ENCODE measurements around the gene NCOA1. TPM values are rescaled to one million over a fixed set of nuclear protein-coding genes. Genes with fewer than 3 reads are reported as not detected.
A peak's percentile ranks its signal among the peaks of the same experiment; 100 is the strongest.

NCOA1 gene
- total and polyA plus RNA-seq, 7 experiments from 2014 or later = 13.2 to 72.8 (median 43.0) TPM

DNA sequence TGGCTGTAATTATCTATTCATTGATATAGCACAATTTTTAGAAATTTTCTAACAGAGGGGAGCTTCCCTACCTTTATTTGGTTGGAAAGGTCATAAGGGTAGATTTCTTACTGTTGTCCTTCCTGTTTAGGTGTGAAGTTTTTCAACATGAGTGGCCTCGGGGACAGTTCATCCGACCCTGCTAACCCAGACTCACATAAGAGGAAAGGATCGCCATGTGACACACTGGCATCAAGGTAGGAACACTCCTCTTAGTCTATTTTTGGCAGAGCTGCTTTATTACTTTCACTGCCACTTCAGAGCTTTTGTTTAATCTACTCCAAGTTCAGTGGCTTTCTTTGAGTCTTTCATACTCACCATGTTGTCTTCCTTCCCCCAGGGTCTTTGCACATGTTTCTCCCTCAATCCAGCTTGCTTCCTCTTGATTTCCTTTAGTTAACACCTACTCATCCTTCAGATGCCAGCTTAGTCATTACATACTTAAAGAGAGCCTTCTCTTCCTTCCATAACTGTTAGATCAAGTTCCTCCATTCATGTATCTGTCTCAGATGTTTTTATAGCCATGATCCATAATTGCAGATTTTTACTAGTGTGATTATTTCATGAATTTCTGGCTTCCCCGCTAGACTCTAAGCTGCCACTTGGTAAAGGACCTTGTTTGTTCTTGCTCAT is 167.6 kb downstream of the NCOA1 start:
- H3K36me3 ChIP-seq (ENCODE audit: control insufficient read depth in 2 of 3, insufficient read depth in 3 of 3, low read length in 3 of 3) = peaks cover 0 to 6% (median 6%) of the 10 kb centered on the region in 3 experiments
- Mint-ChIP-seq H3K9me3 (no peaks in the 10 kb centered on the region), H3K27me3 (no peaks in the 10 kb centered on the region), H3K36me3 (peaks cover 0 to 28% (median 9%) of the 10 kb centered on the region in 5 donors), H3K27ac (peak overlapping the region in 1 of 9 donors; percentile 18), H3K4me3 (no peak overlapping the region), H3K4me1 (peaks cover 0 to 37% (median 14%) of the 10 kb centered on the region in 7 donors)
- no peak for DNase-seq
- no peak overlapping the region for H3K27ac ChIP-seq (ENCODE audit: low read depth, low read length)
- H3K27me3 ChIP-seq (ENCODE audit: control insufficient read depth in 2 of 2, insufficient read depth in 2 of 2, low read length in 2 of 2) = no peaks in the 10 kb centered on the region
- no peaks in the 10 kb centered on the region for H3K9me3 ChIP-seq (ENCODE audit: control insufficient read depth in 2 of 3, low read length in 3 of 3)
- H3K4me1 ChIP-seq (ENCODE audit: control insufficient read depth in 2 of 2, insufficient read depth in 2 of 2, low read length in 2 of 2) = no peaks in the 10 kb centered on the region
- intact Hi-C loops (cut with micrococcal nuclease) = no loop called here
- H3K4me3 ChIP-seq (ENCODE audit: low read length) = no peak overlapping the region
- ATAC-seq = no peak
- CTCF ChIA-PET = no interaction called here
- POLR2A ChIA-PET = no interaction called here

GRCh38 chr2:24659862-24660261 is 168.8 kb downstream of the NCOA1 start:
- Mint-ChIP-seq H3K27me3 (no peaks in the 10 kb centered on the region), H3K9me3 (no peaks in the 10 kb centered on the region), H3K36me3 (peaks cover 0 to 29% (median 9%) of the 10 kb centered on the region in 5 donors), H3K4me3 (no peak overlapping the region), H3K27ac (peak overlapping the region in 1 of 9 donors; percentile 22), H3K4me1 (peaks cover 0 to 36% (median 14%) of the 10 kb centered on the region in 7 donors)
- peaks cover 0 to 6% (median 6%) of the 10 kb centered on the region in 3 experiments for H3K36me3 ChIP-seq (ENCODE audit: control insufficient read depth in 2 of 3, insufficient read depth in 3 of 3, low read length in 3 of 3)
- ChIA-PET CTCF (no interaction called here), POLR2A (no interaction called here)
- H3K4me1 ChIP-seq (ENCODE audit: control insufficient read depth in 2 of 2, insufficient read depth in 2 of 2, low read length in 2 of 2) = no peaks in the 10 kb centered on the region
- no peak overlapping the region for H3K4me3 ChIP-seq (ENCODE audit: low read length)
- H3K27ac ChIP-seq (ENCODE audit: low read depth, low read length) = no peak overlapping the region
- DNase-seq (no peak), ATAC-seq (no peak)
- H3K9me3 ChIP-seq (ENCODE audit: control insufficient read depth in 2 of 3, low read length in 3 of 3) = no peaks in the 10 kb centered on the region
- intact Hi-C loops (cut with micrococcal nuclease) = no loop called here
- no peaks in the 10 kb centered on the region for H3K27me3 ChIP-seq (ENCODE audit: control insufficient read depth in 2 of 2, insufficient read depth in 2 of 2, low read length in 2 of 2)

GRCh38 chr2:24667542-24667941 is 176.5 kb downstream of the NCOA1 start:
- no peak for DNase-seq
- CTCF ChIA-PET = no interaction called here
- Mint-ChIP-seq H3K27me3 (no peaks in the 10 kb centered on the region), H3K9me3 (no peaks in the 10 kb centered on the region), H3K4me3 (no peak overlapping the region), H3K27ac (no peak overlapping the region), H3K4me1 (peaks cover 0 to 19% (median 8%) of the 10 kb centered on the region in 7 donors), H3K36me3 (peaks cover 0 to 35% (median 22%) of the 10 kb centered on the region in 5 donors)
- Histone ChIP-seq H3K27ac (ENCODE audit: low read depth, low read length) (no peak overlapping the region), H3K4me3 (ENCODE audit: low read length) (no peak overlapping the region), H3K27me3 (ENCODE audit: control insufficient read depth in 2 of 2, insufficient read depth in 2 of 2, low read length in 2 of 2) (no peaks in the 10 kb centered on the region), H3K9me3 (ENCODE audit: control insufficient read depth in 2 of 3, low read length in 3 of 3) (no peaks in the 10 kb centered on the region), H3K4me1 (ENCODE audit: control insufficient read depth in 2 of 2, insufficient read depth in 2 of 2, low read length in 2 of 2) (peaks cover 0 to 4% of the 10 kb centered on the region in 2 donors), H3K36me3 (ENCODE audit: control insufficient read depth in 2 of 3, insufficient read depth in 3 of 3, low read length in 3 of 3) (no peaks in the 10 kb centered on the region)
- POLR2A ChIA-PET = no interaction called here
- no peak for ATAC-seq
- intact Hi-C loops (cut with micrococcal nuclease) = no loop called here

DNA sequence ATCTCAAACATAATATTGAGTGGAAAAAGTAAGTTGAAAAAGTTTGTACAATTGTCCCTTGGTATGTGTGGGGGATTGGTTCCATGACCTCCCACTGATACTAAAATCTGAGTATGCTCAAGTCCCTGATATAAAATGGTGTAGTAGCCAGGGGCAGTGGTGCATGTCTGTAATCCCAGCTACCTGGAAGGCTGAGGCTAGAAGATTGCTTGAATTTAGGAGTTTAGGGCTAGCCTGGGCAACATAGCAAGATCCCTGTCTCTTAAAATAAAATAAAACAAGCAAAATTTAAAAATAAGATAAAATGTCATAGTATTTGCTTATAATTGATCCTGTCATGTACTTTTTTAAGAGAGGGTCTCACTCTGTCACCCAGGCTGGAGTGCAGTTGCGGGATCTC is 180.2 kb downstream of the NCOA1 start:
- Mint-ChIP-seq H3K27me3 (no peaks in the 10 kb centered on the region), H3K9me3 (no peaks in the 10 kb centered on the region), H3K27ac (peak overlapping the region in 1 of 9 donors; percentile 43), H3K36me3 (peaks cover 3 to 40% (median 29%) of the 10 kb centered on the region in 5 donors), H3K4me3 (no peak overlapping the region), H3K4me1 (peaks cover 0 to 21% (median 4%) of the 10 kb centered on the region in 7 donors)
- CTCF ChIA-PET = no interaction called here
- POLR2A ChIA-PET = interaction anchor here (0.6 kb wide), 1 partner anchor 86 kb away, joined by 3 read pairs; no protein-coding TSS in a partner anchor
- H3K9me3 ChIP-seq (ENCODE audit: control insufficient read depth in 2 of 3, low read length in 3 of 3) = no peaks in the 10 kb centered on the region
- H3K27me3 ChIP-seq (ENCODE audit: control insufficient read depth in 2 of 2, insufficient read depth in 2 of 2, low read length in 2 of 2) = no peaks in the 10 kb centered on the region
- peaks cover 0 to 9% of the 10 kb centered on the region in 2 donors for H3K4me1 ChIP-seq (ENCODE audit: control insufficient read depth in 2 of 2, insufficient read depth in 2 of 2, low read length in 2 of 2)
- intact Hi-C loops (cut with micrococcal nuclease) = no loop called here
- no peak overlapping the region for H3K27ac ChIP-seq (ENCODE audit: low read depth, low read length)
- ATAC-seq = no peak
- no peak overlapping the region for H3K4me3 ChIP-seq (ENCODE audit: low read length)
- no peaks in the 10 kb centered on the region for H3K36me3 ChIP-seq (ENCODE audit: control insufficient read depth in 2 of 3, insufficient read depth in 3 of 3, low read length in 3 of 3)
- DNase-seq = no peak

DNA sequence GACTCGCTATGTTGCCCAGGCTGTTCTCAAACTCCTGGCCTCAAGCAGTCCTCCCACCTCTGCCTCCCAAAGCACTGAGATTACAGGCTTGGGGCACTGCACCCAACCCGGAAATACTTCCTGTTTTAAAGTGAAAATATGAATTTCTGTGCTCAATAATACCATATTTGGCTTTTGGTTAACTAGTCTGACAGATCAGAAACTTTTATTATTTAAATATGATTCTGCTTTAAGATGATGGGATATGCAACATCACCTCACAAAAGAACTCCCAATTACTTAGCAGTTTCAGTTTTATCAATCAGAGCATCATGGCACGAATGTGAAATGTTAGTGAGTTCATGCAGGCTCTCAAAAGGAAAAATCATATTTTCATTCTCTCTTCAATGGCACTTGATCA is 181.5 kb downstream of the NCOA1 start:
- no peaks in the 10 kb centered on the region for H3K27me3 ChIP-seq (ENCODE audit: control insufficient read depth in 2 of 2, insufficient read depth in 2 of 2, low read length in 2 of 2)
- POLR2A ChIA-PET = interaction anchor here (0.6 kb wide), 1 partner anchor 32 kb away, joined by 4 read pairs; no protein-coding TSS in a partner anchor
- no peak overlapping the region for H3K27ac ChIP-seq (ENCODE audit: low read depth, low read length)
- peak overlapping the region in 1 of 9 donors; percentile 59 for H3K27ac Mint-ChIP-seq
- ATAC-seq (no peak), DNase-seq (no peak)
- H3K36me3 ChIP-seq (ENCODE audit: control insufficient read depth in 2 of 3, insufficient read depth in 3 of 3, low read length in 3 of 3) = no peaks in the 10 kb centered on the region
- intact Hi-C loops (cut with micrococcal nuclease) = no loop called here
- H3K9me3 ChIP-seq (ENCODE audit: control insufficient read depth in 2 of 3, low read length in 3 of 3) = no peaks in the 10 kb centered on the region
- H3K4me3 ChIP-seq (ENCODE audit: low read length) = no peak overlapping the region
- CTCF ChIA-PET = no interaction called here
- no peaks in the 10 kb centered on the region for H3K27me3 Mint-ChIP-seq
- H3K36me3 Mint-ChIP-seq = peaks cover 3 to 49% (median 31%) of the 10 kb centered on the region in 5 donors
- no peaks in the 10 kb centered on the region for H3K9me3 Mint-ChIP-seq
- H3K4me3 Mint-ChIP-seq = no peak overlapping the region
- peaks cover 0 to 21% (median 4%) of the 10 kb centered on the region in 7 donors for H3K4me1 Mint-ChIP-seq
- H3K4me1 ChIP-seq (ENCODE audit: control insufficient read depth in 2 of 2, insufficient read depth in 2 of 2, low read length in 2 of 2) = peaks cover 0 to 9% of the 10 kb centered on the region in 2 donors

- POLR2A ChIA-PET = interaction anchor here (1.6 kb wide), 1 partner anchor 117 kb away, joined by 3 read pairs; the partner anchor contains the start of genes CENPO and PTRHD1
- no peak for DNase-seq
- Histone ChIP-seq H3K36me3 (ENCODE audit: control insufficient read depth in 2 of 3, insufficient read depth in 3 of 3, low read length in 3 of 3) (peaks cover 0 to 4% (median 0%) of the 10 kb centered on the region in 3 experiments), H3K4me3 (ENCODE audit: low read length) (no peak overlapping the region), H3K4me1 (ENCODE audit: control insufficient read depth in 2 of 2, insufficient read depth in 2 of 2, low read length in 2 of 2) (peaks cover 0 to 9% of the 10 kb centered on the region in 2 donors), H3K27ac (ENCODE audit: low read depth, low read length) (no peak overlapping the region), H3K27me3 (ENCODE audit: control insufficient read depth in 2 of 2, insufficient read depth in 2 of 2, low read length in 2 of 2) (no peaks in the 10 kb centered on the region), H3K9me3 (ENCODE audit: control insufficient read depth in 2 of 3, low read length in 3 of 3) (no peaks in the 10 kb centered on the region)
- Mint-ChIP-seq H3K9me3 (peaks cover 0 to 3% (median 0%) of the 10 kb centered on the region in 11 donors), H3K36me3 (peaks cover 9 to 55% (median 42%) of the 10 kb centered on the region in 5 donors), H3K4me1 (peaks cover 0 to 16% (median 4%) of the 10 kb centered on the region in 7 donors), H3K4me3 (no peak overlapping the region), H3K27me3 (no peaks in the 10 kb centered on the region), H3K27ac (no peak overlapping the region)
- intact Hi-C loops (cut with micrococcal nuclease) = no loop called here
- ATAC-seq = no peak
- CTCF ChIA-PET = no interaction called here
These were observed 184.3 kb downstream of the NCOA1 start for GRCh38 chr2:24675338-24675737.

DNA sequence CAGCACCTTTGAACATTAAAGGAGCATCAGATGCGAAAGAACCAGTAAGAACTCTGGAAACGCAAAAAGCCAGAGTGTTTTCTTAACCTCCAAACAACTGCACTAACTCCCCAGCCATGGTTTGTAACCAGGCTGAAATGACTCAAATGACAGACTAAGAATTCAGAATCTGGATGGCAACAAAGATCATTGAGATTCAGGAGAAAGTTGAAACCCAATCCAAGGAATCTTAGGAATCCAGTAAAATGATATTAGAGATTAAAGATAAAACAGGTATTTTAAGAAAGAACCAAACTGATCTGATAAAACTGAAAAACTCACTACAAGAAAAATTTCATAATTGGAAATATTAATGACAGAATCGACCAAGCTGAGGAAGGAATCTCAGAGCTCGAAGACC is 185.4 kb downstream of the NCOA1 start:
- H3K4me1 ChIP-seq (ENCODE audit: control insufficient read depth in 2 of 2, insufficient read depth in 2 of 2, low read length in 2 of 2) = peaks cover 0 to 9% of the 10 kb centered on the region in 2 donors
- H3K27ac ChIP-seq (ENCODE audit: low read depth, low read length) = no peak overlapping the region
- Mint-ChIP-seq H3K9me3 (peaks cover 0 to 3% (median 0%) of the 10 kb centered on the region in 11 donors), H3K4me3 (no peak overlapping the region), H3K27me3 (no peaks in the 10 kb centered on the region), H3K27ac (no peak overlapping the region), H3K36me3 (peaks cover 9 to 54% (median 44%) of the 10 kb centered on the region in 5 donors), H3K4me1 (peaks cover 0 to 12% (median 4%) of the 10 kb centered on the region in 7 donors)
- H3K27me3 ChIP-seq (ENCODE audit: control insufficient read depth in 2 of 2, insufficient read depth in 2 of 2, low read length in 2 of 2) = no peaks in the 10 kb centered on the region
- H3K9me3 ChIP-seq (ENCODE audit: control insufficient read depth in 2 of 3, low read length in 3 of 3) = no peaks in the 10 kb centered on the region
- ATAC-seq (no peak), DNase-seq (no peak)
- intact Hi-C loops (cut with micrococcal nuclease) = no loop called here
- CTCF ChIA-PET = no interaction called here
- POLR2A ChIA-PET = no interaction called here
- H3K36me3 ChIP-seq (ENCODE audit: control insufficient read depth in 2 of 3, insufficient read depth in 3 of 3, low read length in 3 of 3) = peaks cover 0 to 4% (median 0%) of the 10 kb centered on the region in 3 experiments
- no peak overlapping the region for H3K4me3 ChIP-seq (ENCODE audit: low read length)

Measured in naive thymus-derived CD4-positive, alpha-beta T cell (primary cell).